ENCODE data around the gene MAML2.

MAML2 gene

GRCh38 chr11:96316869-96317268, 26.1 kb downstream of the MAML2 start:
- DNase-seq: no peak

DNA sequence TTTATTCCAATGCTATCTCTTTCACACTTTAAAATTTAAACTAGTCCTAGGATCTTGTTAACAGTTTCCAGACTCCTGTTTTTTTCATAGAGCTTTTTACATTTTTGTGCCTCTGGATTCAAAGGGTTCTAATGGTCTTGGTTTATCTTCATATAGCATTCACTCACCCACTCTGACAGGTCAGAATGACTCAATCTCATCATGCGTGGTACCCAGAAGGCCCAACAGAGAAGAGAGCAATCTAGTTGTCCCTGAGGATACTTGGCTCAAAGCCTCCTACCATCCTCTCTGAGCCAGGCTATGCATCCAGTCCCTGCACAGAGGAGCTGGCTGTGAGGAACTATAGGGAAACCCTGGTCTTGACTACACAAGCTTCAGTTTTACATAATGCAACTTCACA, 27.5 kb downstream of the MAML2 start:
- no peak for DNase-seq

GRCh38 chr11:96314326-96315020, 28.5 kb downstream of the MAML2 start:
- no peak for DNase-seq

- DNase-seq: no peak
Observed at GRCh38 chr11:96313163-96313562, 29.8 kb downstream of the MAML2 start.

- peak; percentile 3 for DNase-seq
Observed at GRCh38 chr11:96311120-96311568, 31.9 kb downstream of the MAML2 start.

- no peak for DNase-seq
Observed at GRCh38 chr11:96310236-96310635, 32.8 kb downstream of the MAML2 start.

DNA sequence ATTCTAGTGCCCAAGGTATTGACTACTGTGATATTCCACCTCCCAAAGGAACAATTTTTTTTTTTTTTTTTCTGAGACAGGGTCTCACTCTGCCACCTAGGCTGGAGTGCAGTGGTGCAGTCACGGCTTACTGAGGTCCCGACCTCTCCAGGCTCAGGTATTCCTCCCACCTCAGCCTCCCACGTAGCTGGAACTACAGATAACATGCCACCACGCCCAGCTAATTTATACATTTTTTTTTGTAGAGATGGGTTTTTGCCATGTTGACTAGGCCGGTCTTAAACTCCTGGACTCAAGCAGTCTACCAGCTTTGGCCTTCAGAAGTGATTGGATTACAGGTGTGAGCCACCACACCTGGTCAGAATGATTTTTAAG, 33.4 kb downstream of the MAML2 start:
- DNase-seq: no peak

DNA sequence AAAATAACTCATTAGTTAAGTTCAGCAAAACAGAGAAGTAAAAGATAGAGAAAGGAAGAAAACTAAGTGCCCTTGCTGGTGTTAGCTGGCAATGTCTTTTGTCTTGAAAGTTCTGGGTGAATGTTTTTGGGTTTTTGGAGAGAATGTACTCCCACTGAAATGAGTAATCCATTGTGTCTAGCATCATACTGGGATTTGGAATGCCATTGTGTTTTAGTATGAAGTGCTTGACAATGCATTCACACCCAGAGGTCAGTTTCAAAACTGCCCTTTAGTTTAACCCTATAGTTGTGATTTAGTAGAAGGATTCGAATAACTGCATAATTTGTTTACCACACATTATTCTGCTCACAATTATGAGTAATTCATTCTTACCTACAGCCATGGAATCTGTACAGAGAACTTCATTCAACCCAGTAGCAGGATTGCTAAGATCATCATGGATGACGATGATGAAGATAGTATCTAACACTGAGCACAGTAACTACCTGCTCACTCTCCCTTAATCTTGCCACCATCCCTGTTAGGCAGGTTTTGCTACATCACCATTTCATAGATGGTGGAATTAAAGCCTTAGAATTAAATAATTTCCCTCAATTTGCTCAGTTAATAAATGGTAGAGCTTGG, 33.9 kb downstream of the MAML2 start:
- DNase-seq: no peak

DNA sequence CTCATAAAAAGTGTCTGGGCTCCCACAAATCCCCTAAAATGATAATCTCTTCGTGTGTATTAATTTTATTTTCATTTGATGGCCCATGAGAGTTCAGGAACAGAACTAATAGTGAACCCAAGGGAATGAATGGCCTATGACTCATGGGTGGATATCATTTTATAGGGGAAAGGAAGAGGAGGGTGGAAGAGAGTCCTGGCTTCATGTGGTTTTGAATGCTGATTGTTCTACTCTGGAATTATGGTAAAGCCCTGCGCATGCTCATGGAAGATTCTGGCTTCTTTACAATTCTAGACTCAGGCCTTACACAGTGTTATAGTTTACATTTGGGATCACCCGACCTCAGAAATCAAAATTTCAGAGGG, 35.2 kb downstream of the MAML2 start:
- DNase-seq: no peak

DNA sequence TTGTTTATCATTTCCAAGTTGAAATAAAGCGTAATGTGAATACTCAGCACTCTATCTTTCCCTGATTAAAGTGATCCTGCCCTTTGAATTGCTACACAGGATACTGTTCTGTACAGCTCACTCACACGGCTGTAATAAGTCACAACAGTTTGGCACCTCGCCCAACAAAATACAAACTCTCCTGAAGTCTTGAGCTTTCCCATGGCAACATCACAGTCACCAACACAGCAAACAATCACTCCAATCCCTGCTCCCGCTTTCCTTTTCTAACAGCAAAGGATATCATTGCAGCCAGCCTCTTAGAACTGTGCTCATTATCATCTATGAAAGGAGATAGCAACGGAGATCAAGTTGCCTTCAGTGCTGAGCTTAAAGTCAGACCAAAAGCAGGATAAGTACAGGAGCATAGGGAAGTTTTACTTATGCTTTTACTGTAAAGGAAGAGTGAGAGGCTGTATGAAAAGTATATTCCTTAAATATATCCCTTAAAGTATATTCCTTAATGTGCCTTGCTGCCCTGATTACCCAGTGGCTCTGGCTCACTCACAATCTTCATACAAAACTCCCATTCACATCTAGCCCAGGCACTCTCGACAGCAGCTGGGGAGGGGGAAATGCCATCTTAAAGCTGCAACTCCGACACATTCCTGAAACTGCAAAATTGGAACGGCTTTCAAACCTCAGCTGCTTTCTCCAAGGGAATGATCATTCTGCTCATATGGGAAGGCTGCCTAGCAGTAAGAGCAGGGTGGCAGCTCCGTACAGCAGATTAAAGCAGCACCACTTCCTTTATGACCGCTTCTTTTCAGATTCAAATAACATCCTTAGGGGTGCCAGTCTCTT, 35.8 kb downstream of the MAML2 start:
- DNase-seq: peak; percentile 88

GRCh38 chr11:96306600-96306932, 36.4 kb downstream of the MAML2 start:
- no peak for DNase-seq

DNA sequence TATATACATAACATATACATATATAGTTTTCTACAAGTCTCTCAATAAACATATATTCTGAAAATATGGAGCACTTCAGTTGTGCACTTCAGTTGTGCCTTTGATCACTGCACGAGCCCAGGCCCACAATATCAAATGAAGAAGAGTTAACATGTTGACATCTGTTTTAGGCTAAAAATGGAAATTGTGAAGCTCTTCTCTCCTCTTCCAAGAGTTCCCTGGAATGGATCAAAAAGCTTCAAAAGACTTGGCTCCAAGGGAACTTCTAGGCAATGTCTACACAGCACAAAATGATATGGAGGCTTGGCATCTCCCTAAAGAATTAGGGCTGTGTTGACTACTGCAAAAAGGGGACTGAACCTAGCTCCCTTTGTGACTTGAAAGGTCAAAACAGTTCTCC, 36.9 kb downstream of the MAML2 start:
- DNase-seq: no peak

GRCh38 chr11:96303980-96304379, 39.0 kb downstream of the MAML2 start:
- DNase-seq: no peak

DNA sequence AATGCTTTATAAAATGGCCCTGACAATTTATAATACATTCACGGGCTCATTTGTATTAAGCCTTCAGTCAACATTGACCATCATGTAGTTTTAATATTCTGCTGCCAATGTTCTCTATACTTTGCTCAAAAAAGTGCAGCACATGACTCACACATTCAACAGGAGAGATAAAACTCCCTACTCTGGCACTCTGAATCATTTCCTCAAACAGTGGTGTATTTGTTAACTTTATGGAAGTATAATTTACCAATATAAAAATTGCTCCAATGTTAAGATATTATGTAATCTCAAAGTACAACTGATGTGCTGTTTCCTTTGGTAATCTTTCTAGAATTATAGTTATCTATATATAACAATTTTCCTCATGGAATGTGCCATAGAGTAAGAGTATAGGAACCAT, 39.9 kb downstream of the MAML2 start:
- DNase-seq: no peak

GRCh38 chr11:96301818-96302217, 41.2 kb downstream of the MAML2 start:
- DNase-seq: no peak

GRCh38 chr11:96299155-96299888, 43.7 kb downstream of the MAML2 start:
- DNase-seq: no peak

- DNase-seq: no peak
Observed at GRCh38 chr11:96295369-96295768, 47.6 kb downstream of the MAML2 start.

- DNase-seq: no peak
Observed at GRCh38 chr11:96294289-96294688, 48.7 kb downstream of the MAML2 start.

- DNase-seq: no peak
Observed at GRCh38 chr11:96293598-96294021, 49.4 kb downstream of the MAML2 start.

GRCh38 chr11:96293109-96293508, 49.9 kb downstream of the MAML2 start:
- DNase-seq: no peak

- DNase-seq: no peak
Observed at GRCh38 chr11:96292291-96293010, 50.5 kb downstream of the MAML2 start.

DNA sequence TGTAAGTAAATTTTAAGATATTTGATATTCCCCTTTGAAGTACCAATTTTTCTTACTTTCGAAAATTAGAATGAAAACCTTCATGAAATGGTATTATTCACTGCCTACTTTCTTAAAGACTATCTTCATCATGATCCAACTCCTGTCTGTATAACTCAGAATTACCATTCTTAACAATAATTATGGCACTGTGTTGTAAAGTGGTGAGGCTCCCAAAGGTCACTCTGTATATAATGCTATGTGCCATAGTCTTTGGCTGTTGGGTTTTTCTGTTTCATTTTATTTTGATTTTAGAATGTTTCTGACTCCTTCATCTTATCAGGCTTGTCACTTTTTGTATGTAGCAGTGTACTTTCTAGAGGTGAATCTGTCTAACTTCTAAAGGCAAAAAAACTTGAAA, 52.4 kb downstream of the MAML2 start:
- DNase-seq: no peak

DNA sequence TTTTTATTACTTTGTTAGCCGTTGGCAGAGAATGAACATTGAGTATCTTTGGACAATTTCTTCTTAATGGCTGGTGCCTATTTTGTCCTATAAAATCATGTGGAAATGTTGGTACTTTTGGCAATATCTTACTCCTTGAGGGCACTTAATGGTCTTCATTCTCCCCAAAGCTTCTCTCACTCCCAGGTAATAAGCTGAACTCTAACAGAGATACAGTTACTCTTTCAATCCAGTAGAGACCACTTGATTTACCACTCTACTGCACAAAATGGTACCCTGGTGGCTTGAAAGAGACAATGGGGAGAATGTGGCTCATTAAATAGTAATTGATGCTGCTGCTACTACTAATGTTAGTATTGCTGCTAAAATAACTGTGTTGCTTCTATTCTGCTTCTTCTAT, 53.0 kb downstream of the MAML2 start:
- no peak for DNase-seq
